Left ventricle myocardium inferior (tissue), 1 donor: ENCODE results near the gene RMND1. TPM values are rescaled to one million over a fixed set of nuclear protein-coding genes. Genes with fewer than 3 reads are reported as not detected.

Source experiments
- DNase-seq: peaks from one replicate; pipeline ENCODE4 v3.0.0-alpha.2; 2020
- H3K27ac ChIP-seq: fragments of 200-600 bp; replicated peaks from 2 replicates; pipeline ENCODE4 v1.8.0; 2021
- H3K27me3 ChIP-seq: fragments of 200-600 bp; 2 replicates; pipeline ENCODE4 v1.8.0; 2021; ENCODE audit warnings: low read depth
- H3K36me3 ChIP-seq: fragments of 200-600 bp; 2 replicates; pipeline ENCODE4 v1.8.0; 2021
- H3K4me1 ChIP-seq: fragments of 200-600 bp; 2 replicates; pipeline ENCODE4 v1.8.0; 2021
- H3K4me3 ChIP-seq: fragments of 200-600 bp; 2 replicates; pipeline ENCODE4 v1.8.0; 2021; ENCODE audit warnings: mild to moderate bottlenecking, moderate library complexity
- H3K9me3 ChIP-seq: fragments of 200-600 bp; replicated peaks from 2 replicates; pipeline ENCODE4 v1.8.0; 2021
- intact Hi-C: fragments of 100-400 bp; cut with micrococcal nuclease; formaldehyde crosslinking; loops from one replicate; pipeline ENCODE4 v1.11.0; 2022
- total RNA-seq: library from RNA; stranded (reverse); fragmentation: NEBNext Ultra II Directional; extraction: Animal tissue kit (Norgen Biotek cat#: 25700); gene quantifications from one replicate; pipeline ENCODE4 v1.2.1, GENCODE V29; 2021
- TF ChIP-seq, protein P1 (sequence below): fragments of 200-600 bp; IDR thresholded peaks from 2 replicates; pipeline ENCODE4 v1.8.0; 2021; ENCODE audit warnings: antibody characterized with exemption, mild to moderate bottlenecking, borderline replicate concordance
- donor health status: DM: no; HTN: yes; CAD: no; lungs with severe emphysema.

The RMND1 gene
- total RNA-seq, 1 donor from 2014 or later: 17.3 TPM

DNA sequence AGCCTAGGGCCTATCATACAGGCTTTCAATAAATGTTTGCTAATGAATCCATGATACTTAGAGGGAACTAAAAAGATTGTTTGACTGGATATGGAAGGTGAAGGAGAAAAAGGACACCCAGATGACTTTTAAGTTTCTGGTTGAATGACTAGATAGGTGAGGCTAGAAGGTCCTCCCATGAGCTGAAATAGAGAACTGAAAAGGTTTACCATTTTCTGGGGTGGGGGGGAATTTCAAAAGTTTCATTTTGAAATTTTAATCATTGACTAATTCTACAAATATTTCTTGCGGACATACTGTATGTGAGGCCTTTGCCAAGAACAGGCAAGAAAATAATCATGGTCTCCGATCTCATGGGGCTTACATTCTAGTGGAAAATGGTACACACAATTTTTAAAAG lies 42.7 kb downstream of the RMND1 start:
- Histone ChIP-seq H3K36me3 (peaks cover 39% of the 10 kb centered on the region), H3K27me3 (no peaks in the 10 kb centered on the region), H3K27ac (no peak overlapping the region), H3K9me3 (no peaks in the 10 kb centered on the region), H3K4me3 (no peak overlapping the region), H3K4me1 (peaks cover 6% of the 10 kb centered on the region)
- TF ChIP-seq, protein P1, sequence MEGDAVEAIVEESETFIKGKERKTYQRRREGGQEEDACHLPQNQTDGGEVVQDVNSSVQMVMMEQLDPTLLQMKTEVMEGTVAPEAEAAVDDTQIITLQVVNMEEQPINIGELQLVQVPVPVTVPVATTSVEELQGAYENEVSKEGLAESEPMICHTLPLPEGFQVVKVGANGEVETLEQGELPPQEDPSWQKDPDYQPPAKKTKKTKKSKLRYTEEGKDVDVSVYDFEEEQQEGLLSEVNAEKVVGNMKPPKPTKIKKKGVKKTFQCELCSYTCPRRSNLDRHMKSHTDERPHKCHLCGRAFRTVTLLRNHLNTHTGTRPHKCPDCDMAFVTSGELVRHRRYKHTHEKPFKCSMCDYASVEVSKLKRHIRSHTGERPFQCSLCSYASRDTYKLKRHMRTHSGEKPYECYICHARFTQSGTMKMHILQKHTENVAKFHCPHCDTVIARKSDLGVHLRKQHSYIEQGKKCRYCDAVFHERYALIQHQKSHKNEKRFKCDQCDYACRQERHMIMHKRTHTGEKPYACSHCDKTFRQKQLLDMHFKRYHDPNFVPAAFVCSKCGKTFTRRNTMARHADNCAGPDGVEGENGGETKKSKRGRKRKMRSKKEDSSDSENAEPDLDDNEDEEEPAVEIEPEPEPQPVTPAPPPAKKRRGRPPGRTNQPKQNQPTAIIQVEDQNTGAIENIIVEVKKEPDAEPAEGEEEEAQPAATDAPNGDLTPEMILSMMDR: no peak
- no peak for DNase-seq
- intact Hi-C loops: no loop called here

DNA sequence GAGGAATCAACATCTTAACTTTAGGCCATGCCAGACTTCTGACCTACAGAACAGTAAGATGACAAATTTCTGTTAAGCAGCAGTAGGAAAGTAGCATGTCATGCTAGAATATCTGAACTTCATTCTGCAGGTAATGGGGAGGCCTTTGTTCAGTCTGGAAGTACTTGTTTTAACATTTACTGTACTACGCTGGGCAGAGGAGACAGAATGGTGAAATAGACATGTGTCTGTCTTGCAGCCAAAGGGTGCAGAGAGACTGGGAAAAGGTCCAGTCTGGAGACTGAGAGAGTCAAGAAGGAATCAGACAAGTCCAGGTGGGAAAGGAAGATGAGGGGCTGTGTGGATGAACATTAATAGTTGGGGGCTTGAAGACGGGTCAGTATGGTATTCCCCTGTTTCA lies 43.1 kb downstream of the RMND1 start:
- H3K9me3 ChIP-seq: no peaks in the 10 kb centered on the region
- intact Hi-C loops: no loop called here
- peaks cover 39% of the 10 kb centered on the region for H3K36me3 ChIP-seq
- H3K4me1 ChIP-seq: peaks cover 6% of the 10 kb centered on the region
- H3K27me3 ChIP-seq: no peaks in the 10 kb centered on the region
- H3K4me3 ChIP-seq: no peak overlapping the region
- TF ChIP-seq, protein P1: no peak
- no peak overlapping the region for H3K27ac ChIP-seq
- no peak for DNase-seq

DNA sequence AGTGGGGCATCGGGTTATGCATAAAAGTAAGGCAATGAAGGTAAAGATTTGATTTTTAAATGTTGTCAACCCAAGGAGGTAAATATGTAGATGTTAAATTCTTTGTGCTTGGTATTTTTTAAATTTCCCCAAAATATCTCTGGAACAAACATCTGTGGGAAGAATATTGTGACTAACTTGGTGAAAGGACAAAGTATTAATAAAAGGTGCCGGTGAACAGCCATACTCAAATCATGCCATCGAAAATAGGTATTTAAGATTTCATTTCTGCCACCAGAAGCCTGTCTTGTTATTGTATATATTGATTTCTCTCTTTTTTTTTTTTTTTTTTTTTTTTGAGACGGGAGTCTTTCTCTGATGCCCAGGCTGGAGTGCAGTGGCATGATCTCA lies 48.0 kb downstream of the RMND1 start:
- no peak for DNase-seq
- intact Hi-C loops: no loop called here
- H3K9me3 ChIP-seq: no peaks in the 10 kb centered on the region
- peaks cover 28% of the 10 kb centered on the region for H3K36me3 ChIP-seq
- no peak overlapping the region for H3K4me3 ChIP-seq
- peaks cover 20% of the 10 kb centered on the region for H3K4me1 ChIP-seq
- H3K27me3 ChIP-seq: no peaks in the 10 kb centered on the region
- no peak overlapping the region for H3K27ac ChIP-seq
- TF ChIP-seq, protein P1: no peak

DNA sequence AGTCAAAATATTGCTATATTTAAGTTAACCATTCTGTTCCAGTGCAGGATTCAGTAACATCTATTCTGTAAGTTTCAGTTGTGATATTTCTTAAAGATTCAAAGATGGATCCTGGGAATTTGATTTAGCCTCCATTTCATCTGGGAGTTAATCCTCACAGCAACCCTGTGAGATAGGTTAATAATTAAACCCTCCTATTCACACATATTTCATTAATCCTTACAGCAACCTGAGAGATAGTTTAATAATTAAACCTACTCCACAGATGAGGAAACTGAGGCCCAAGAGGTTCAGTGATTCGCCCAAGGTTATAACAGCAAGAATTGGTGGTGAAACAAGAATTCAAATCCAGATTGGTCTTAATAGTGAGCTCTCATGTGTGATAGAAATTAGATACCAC lies 49.7 kb downstream of the RMND1 start:
- TF ChIP-seq, protein P1: no peak
- Histone ChIP-seq H3K36me3 (peaks cover 22% of the 10 kb centered on the region), H3K4me1 (peaks cover 30% of the 10 kb centered on the region), H3K27ac (no peak overlapping the region), H3K4me3 (no peak overlapping the region), H3K9me3 (no peaks in the 10 kb centered on the region), H3K27me3 (no peaks in the 10 kb centered on the region)
- DNase-seq: no peak
- intact Hi-C loops: no loop called here

DNA sequence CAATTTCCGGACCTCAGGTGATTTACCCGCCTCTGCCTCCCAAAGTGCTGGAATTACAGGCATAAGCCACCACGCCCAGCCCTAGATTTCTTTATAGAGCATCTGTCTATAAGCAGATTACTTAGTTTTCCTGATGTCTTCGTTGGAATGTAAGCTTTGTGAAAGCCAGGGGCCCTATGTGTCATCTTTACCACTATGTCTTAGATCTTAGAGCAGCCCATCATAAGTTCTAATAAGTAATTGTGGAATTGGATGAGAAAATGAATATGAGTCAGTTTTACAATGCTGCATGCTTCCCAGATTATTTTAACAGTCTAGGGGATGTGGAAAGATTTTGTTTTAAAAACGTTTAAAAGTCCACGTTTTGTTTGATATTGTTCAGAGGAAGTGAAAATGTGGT lies 51.5 kb downstream of the RMND1 start:
- H3K36me3 ChIP-seq: peaks cover 22% of the 10 kb centered on the region
- no peaks in the 10 kb centered on the region for H3K9me3 ChIP-seq
- no peaks in the 10 kb centered on the region for H3K27me3 ChIP-seq
- H3K4me3 ChIP-seq: no peak overlapping the region
- DNase-seq: no peak
- peaks cover 41% of the 10 kb centered on the region for H3K4me1 ChIP-seq
- TF ChIP-seq, protein P1: no peak
- no peak overlapping the region for H3K27ac ChIP-seq
- intact Hi-C loops: no loop called here

DNA sequence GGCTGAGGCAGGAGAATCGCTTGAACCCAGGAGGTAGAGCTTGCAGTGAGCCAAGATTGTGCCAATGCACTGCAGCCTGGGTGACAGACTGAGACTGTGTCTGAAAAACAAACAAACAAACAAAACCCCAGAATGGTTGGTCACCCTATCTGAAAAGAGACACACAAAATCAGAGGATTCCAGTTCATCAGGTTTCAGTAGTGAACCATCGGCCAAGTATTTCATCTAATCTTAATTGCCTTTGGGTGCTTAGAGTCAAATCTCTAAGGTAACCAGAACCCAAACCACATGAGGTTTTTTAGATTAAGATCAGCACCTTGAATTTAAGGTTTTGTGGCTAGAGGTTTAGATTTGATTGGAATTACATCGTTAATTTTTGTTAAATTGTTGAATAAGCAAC lies 52.2 kb downstream of the RMND1 start:
- Histone ChIP-seq H3K36me3 (peaks cover 15% of the 10 kb centered on the region), H3K9me3 (no peaks in the 10 kb centered on the region), H3K4me3 (no peak overlapping the region), H3K4me1 (peaks cover 49% of the 10 kb centered on the region), H3K27me3 (no peaks in the 10 kb centered on the region), H3K27ac (no peak overlapping the region)
- intact Hi-C loops: no loop called here
- TF ChIP-seq, protein P1: no peak
- no peak for DNase-seq
